ENCODE data around the gene CFP. TPM values are rescaled to one million over a fixed set of nuclear protein-coding genes. Genes with fewer than 3 reads are reported as not detected.

CFP gene
- total and polyA plus RNA-seq, 2 of the 13 experiments (the other 11 are each of a cell fraction or from before 2014, with no cell fraction given) = 0.01 TPM; not detected in 1

- ChIA-PET CTCF (ENCODE audit: low intra/inter-chr PET ratio, low total read pairs) (no interaction called here), POLR2A (no interaction called here)
- Histone ChIP-seq H3K4me3 (replicated peaks in 1 of 3; ENCODE audit: insufficient read depth in 1 of 3, low read depth in 2 of 3, low read length in 3 of 3) (no peak overlapping the region), H3K36me3 (replicated peaks in 1 of 2; ENCODE audit: control insufficient read depth in 1 of 2, insufficient read depth in 2 of 2, low read length in 2 of 2) (peaks cover 2 to 6% of the 10 kb centered on the region in 2 experiments; a peak in 3 of 5 replicates), H3K9ac (ENCODE audit: insufficient read depth, low read depth, low read length) (no peak overlapping the region), H3K79me2 (ENCODE audit: insufficient read depth, low read length) (peaks cover 4% of the 10 kb centered on the region), H3K27me3 (ENCODE audit: control insufficient read depth in 1 of 2, insufficient read depth in 2 of 2, low read length in 2 of 2) (no peaks in the 10 kb centered on the region), H3K4me2 (ENCODE audit: low read depth, low read length) (no peak overlapping the region), H3K27ac (ENCODE audit: extremely low read length, insufficient read depth, low read length) (no peak overlapping the region), H3K4me1 (ENCODE audit: insufficient read depth, low read length) (peaks cover 18% of the 10 kb centered on the region), H2AFZ (ENCODE audit: low read length) (no peak overlapping the region), H4K20me1 (ENCODE audit: insufficient read depth, low read length) (no peaks in the 10 kb centered on the region), H3K9me3 (ENCODE audit: low read length) (no peaks in the 10 kb centered on the region)
- in situ Hi-C loops (cut with HindIII; ENCODE audit: extremely low pct_ligation_motif_present, low pct_unique_long_range_greater_than_20kb) = no loop called here
- intact Hi-C loops (cut with micrococcal nuclease; ENCODE audit: unreplicated experiment) = no loop called here
- BruUV-seq (replicated peaks) = no TSS peak
- no peak for ATAC-seq
- 100% methylated on average over 1 of the region's 1 CpG for WGBS (ENCODE audit: low lambda C conversion rate)
- FAIRE-seq = no peak
- DNase-seq (ENCODE audit: low spot score) = no peak
- TF ChIP-seq ZNF318 (CRISPR knock-in tag; IDR thresholded peaks at IDR 0.05) (no peak), SRY (CRISPR knock-in tag; IDR thresholded peaks at IDR 0.05) (no peak), BRD4 (CRISPR knock-in tag; IDR thresholded peaks at IDR 0.05) (no peak), PHF8 (CRISPR knock-in tag; IDR thresholded peaks at IDR 0.05) (no peak), ZNF276 (CRISPR knock-in tag; IDR thresholded peaks at IDR 0.05; ENCODE audit: low read depth) (no peak)
Observed at GRCh38 chrX:47662144-47662657, 32.5 kb upstream of the CFP start.

All from HepG2 (cell line).